ENCODE measurements around the gene LHPP.
A peak's percentile ranks its signal among the peaks of the same experiment; 100 is the strongest.
"Not testable (repeated sequence)": the region's sequence is repeated elsewhere in the genome, so short reads cannot be mapped to it uniquely, and the experiment has no call there.

The LHPP gene

GRCh38 chr10:124577651-124578050 lies 116.0 kb downstream of the LHPP start:
- H4K20me1 ChIP-seq, result 0 out of 22 replicates have a peak, but pooled peaks cover 0 to 10% (median 0%) of the 10 kb centered on the region in 11 experiments
- TF ChIP-seq Cebpa-rat (IDR thresholded peaks at IDR 0.05), result no peak
- H3K27ac ChIP-seq, result no peak overlapping the region
- H3K4me2 ChIP-seq, result peak overlapping the region in 1 of 11 experiments; percentile 38; a peak in 1 of 22 replicates
- no peaks in the 10 kb centered on the region for H3K36me3 ChIP-seq
- H3K4me3 ChIP-seq, result no peak overlapping the region
- H3K4me1 ChIP-seq, result peaks cover 0 to 27% (median 12%) of the 10 kb centered on the region in 10 experiments; a peak in 11 of 20 replicates
- H3K9ac ChIP-seq, result no peak overlapping the region
- peaks cover 0 to 17% (median 14%) of the 10 kb centered on the region in 11 experiments; a peak in 14 of 22 replicates for H3K9me3 ChIP-seq (replicated peaks in 1 of 11)
- H3K27me3 ChIP-seq, result no peaks in the 10 kb centered on the region

DNA sequence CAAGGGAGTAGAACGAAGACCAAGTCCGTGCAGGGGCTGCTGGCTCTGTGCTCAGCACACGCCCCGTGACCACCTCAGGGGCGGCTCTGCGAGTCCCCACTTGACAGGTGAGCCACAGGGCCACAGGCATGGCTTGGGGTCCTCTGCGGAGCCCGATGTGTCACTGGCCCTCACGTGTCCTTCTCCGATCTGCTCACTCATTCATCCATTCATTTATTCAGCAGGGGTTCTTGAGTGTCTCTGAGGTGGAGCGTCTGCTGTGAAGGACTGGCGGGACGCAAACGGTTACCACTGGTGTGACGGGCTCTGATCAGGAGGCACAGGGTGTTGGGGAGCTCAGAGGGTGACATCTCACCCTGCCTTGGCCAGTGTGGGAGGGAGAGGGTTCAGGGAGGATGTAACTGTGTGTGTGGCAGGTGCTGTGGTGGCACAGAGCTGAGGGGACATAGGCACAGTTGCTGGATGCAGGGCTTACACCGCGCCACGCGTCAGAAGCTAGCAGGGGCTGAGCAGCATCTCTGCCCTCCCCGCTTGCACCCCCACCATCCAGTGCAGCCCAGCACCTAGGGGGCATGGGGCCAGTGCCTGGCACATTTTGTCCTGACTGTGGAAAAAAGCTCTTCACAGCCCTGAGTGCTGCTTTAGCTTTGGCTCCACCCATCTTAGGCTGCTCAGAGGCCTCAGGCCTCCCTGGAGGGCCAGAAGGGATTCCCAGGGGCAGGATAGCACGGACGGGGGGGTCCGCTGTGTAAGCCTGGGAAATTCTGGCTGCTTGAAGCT lies 116.8 kb downstream of the LHPP start:
- H3K36me3 ChIP-seq, result no peaks in the 10 kb centered on the region
- H3K27me3 ChIP-seq, result no peaks in the 10 kb centered on the region
- peaks cover 0 to 24% (median 16%) of the 10 kb centered on the region in 11 experiments; a peak in 15 of 22 replicates for H3K9me3 ChIP-seq (replicated peaks in 1 of 11)
- 0 out of 22 replicates have a peak, but pooled peaks cover 0 to 10% (median 0%) of the 10 kb centered on the region in 11 experiments for H4K20me1 ChIP-seq
- H3K4me2 ChIP-seq, result peak overlapping the region in 7 of 11 experiments; percentile 9 to 57 (median 38); a peak in 11 of 22 replicates
- no peak overlapping the region for H3K27ac ChIP-seq
- H3K4me3 ChIP-seq, result no peak overlapping the region
- peaks cover 0 to 27% (median 11%) of the 10 kb centered on the region in 10 experiments; a peak in 10 of 20 replicates for H3K4me1 ChIP-seq
- H3K9ac ChIP-seq, result no peak overlapping the region
- no peak for TF ChIP-seq Cebpa-rat (IDR thresholded peaks at IDR 0.05)

DNA sequence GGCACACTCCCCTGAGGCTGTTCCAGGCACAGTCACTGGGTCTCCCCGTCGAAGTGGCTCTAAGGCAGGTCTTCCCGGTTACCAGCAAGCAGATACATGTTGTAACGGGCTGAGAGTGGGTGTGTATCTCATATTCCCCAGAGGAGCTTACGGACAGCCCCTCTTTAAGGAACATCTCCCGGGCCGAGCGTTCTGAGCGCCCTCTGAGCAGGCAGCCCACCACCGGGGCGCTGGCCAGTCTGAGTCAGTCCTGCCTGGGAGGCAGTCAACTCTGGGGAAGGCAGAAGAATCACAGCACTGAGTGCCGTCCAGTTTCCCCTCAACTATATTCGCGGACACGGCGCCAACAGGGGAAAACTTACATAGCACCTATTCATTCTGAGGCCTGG lies 117.4 kb downstream of the LHPP start:
- Histone ChIP-seq H4K20me1 (0 out of 22 replicates have a peak, but pooled peaks cover 0 to 10% (median 0%) of the 10 kb centered on the region in 11 experiments), H3K4me3 (no peak overlapping the region), H3K9ac (no peak overlapping the region), H3K27me3 (no peaks in the 10 kb centered on the region), H3K4me2 (peak overlapping the region in 7 of 11 experiments; percentile 9 to 57 (median 38); a peak in 11 of 22 replicates), H3K27ac (no peak overlapping the region), H3K9me3 (replicated peaks in 1 of 11) (peaks cover 0 to 29% (median 19%) of the 10 kb centered on the region in 11 experiments; a peak in 15 of 22 replicates), H3K4me1 (peaks cover 0 to 23% (median 11%) of the 10 kb centered on the region in 10 experiments; a peak in 10 of 20 replicates), H3K36me3 (no peaks in the 10 kb centered on the region)
- TF ChIP-seq Cebpa-rat (IDR thresholded peaks at IDR 0.05), result no peak

DNA sequence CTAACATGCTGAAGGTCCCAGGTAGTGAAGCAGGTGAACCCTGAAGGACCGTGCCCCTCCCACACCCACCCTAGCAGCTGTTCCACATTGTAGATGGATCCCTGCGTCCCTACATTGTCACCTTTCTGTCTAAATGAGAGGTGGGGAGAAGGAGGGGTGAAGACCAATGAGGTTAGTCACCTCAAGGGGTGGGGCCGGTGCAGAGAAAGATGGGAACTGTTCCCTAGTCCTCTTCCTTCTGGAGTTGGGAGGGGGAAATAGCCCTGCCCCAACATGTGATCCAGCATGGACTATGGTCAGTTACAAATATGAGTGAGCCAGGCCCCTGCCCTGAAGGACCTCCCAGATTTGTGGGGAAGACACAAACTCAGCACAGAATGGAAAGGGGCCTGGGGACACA lies 124.5 kb downstream of the LHPP start:
- no peak for TF ChIP-seq Cebpa-rat (IDR thresholded peaks at IDR 0.05)
- Histone ChIP-seq H3K27ac (no peak overlapping the region), H3K4me1 (peaks cover 19 to 36% (median 29%) of the 10 kb centered on the region in 10 experiments)

DNA sequence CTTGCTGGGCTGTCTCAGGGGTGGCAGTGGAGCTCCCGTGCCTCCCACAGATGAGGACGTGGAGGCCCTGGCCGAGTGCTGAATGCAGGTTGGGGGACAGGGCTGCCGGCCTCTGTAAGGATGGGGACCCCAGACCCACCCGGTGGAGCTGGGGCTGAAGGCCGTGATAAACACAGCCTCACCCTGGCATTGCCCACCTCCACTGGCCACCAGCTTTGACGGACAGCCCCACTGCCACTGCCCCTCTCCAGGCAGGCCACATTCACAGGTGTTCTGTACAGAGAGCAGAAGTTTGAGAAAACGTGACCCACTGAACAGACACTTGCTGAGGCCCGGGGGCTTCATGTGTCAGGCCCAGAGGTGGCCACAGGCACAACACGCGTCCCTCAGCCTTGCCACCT lies 126.2 kb downstream of the LHPP start:
- no peaks in the 10 kb centered on the region for H3K27me3 ChIP-seq
- H3K4me2 ChIP-seq, result peak overlapping the region in 9 of 11 experiments; percentile 76 to 90 (median 83); a peak in 13 of 22 replicates
- H3K36me3 ChIP-seq, result no peaks in the 10 kb centered on the region
- peaks cover 5 to 31% (median 21%) of the 10 kb centered on the region in 11 experiments; a peak in 20 of 22 replicates for H3K9me3 ChIP-seq (replicated peaks in 1 of 11)
- TF ChIP-seq Cebpa-rat (IDR thresholded peaks at IDR 0.05), result no peak
- no peak overlapping the region for H3K9ac ChIP-seq
- no peak overlapping the region for H3K27ac ChIP-seq
- H3K4me3 ChIP-seq, result no peak overlapping the region
- peaks cover 0 to 9% (median 0%) of the 10 kb centered on the region in 11 experiments; a peak in 2 of 22 replicates for H4K20me1 ChIP-seq
- peaks cover 19 to 36% (median 29%) of the 10 kb centered on the region in 10 experiments for H3K4me1 ChIP-seq

More for the DNA sequence above, 124.5 kb downstream of the LHPP start:
- Histone ChIP-seq H3K9me3 (replicated peaks in 1 of 11) (peaks cover 0 to 18% (median 8%) of the 10 kb centered on the region in 11 experiments; a peak in 14 of 22 replicates), H3K27me3 (no peaks in the 10 kb centered on the region), H3K4me3 (no peak overlapping the region), H4K20me1 (peaks cover 0 to 9% (median 0%) of the 10 kb centered on the region in 11 experiments; a peak in 2 of 22 replicates), H3K9ac (no peak overlapping the region), H3K36me3 (no peaks in the 10 kb centered on the region), H3K4me2 (peak overlapping the region in 9 of 11 experiments; percentile 3 to 50 (median 23); a peak in 12 of 22 replicates)

- Histone ChIP-seq H3K4me1 (peaks cover 19 to 36% (median 29%) of the 10 kb centered on the region in 10 experiments), H3K9ac (peak overlapping the region in 2 of 11 experiments; percentile 3 to 50; a peak in 2 of 22 replicates), H3K4me2 (peak overlapping the region; percentile 61 to 90 (median 82)), H3K9me3 (replicated peaks in 1 of 11) (peaks cover 5 to 33% (median 17%) of the 10 kb centered on the region in 11 experiments; a peak in 20 of 22 replicates)
- H3K4me3 ChIP-seq, H4K20me1 ChIP-seq, H3K36me3 ChIP-seq, H3K27ac ChIP-seq, H3K27me3 ChIP-seq: not testable (repeated sequence)
Measured at GRCh38 chr10:124588341-124588735, 126.7 kb downstream of the LHPP start.

GRCh38 chr10:124588736-124589490 lies 127.3 kb downstream of the LHPP start:
- no peak overlapping the region for H3K4me3 ChIP-seq
- peak overlapping the region; percentile 61 to 90 (median 82) for H3K4me2 ChIP-seq
- no peak for TF ChIP-seq Cebpa-rat (IDR thresholded peaks at IDR 0.05)
- peaks cover 19 to 36% (median 29%) of the 10 kb centered on the region in 10 experiments for H3K4me1 ChIP-seq
- no peak overlapping the region for H3K27ac ChIP-seq
- no peaks in the 10 kb centered on the region for H3K36me3 ChIP-seq
- H4K20me1 ChIP-seq, result peaks cover 0 to 9% (median 0%) of the 10 kb centered on the region in 11 experiments; a peak in 2 of 22 replicates
- no peaks in the 10 kb centered on the region for H3K27me3 ChIP-seq
- peaks cover 5 to 32% (median 17%) of the 10 kb centered on the region in 11 experiments; a peak in 20 of 22 replicates for H3K9me3 ChIP-seq (replicated peaks in 1 of 11)
- H3K9ac ChIP-seq, result peak overlapping the region in 2 of 11 experiments; percentile 3 to 50; a peak in 2 of 22 replicates

GRCh38 chr10:124589491-124590041 lies 127.9 kb downstream of the LHPP start:
- no peak for TF ChIP-seq Cebpa-rat (IDR thresholded peaks at IDR 0.05)
- Histone ChIP-seq H3K27ac (no peak overlapping the region), H3K4me3 (no peak overlapping the region), H3K4me1 (peaks cover 19 to 38% (median 29%) of the 10 kb centered on the region in 10 experiments), H3K27me3 (no peaks in the 10 kb centered on the region), H3K36me3 (no peaks in the 10 kb centered on the region), H3K9me3 (replicated peaks in 1 of 11) (peaks cover 5 to 32% (median 17%) of the 10 kb centered on the region in 11 experiments; a peak in 20 of 22 replicates), H3K9ac (0 out of 22 replicates have a peak overlapping the region, but pooled peaks of 1 of the 11 experiments have one; percentile 50), H4K20me1 (peaks cover 0 to 9% (median 0%) of the 10 kb centered on the region in 11 experiments; a peak in 2 of 22 replicates), H3K4me2 (peak overlapping the region; percentile 61 to 90 (median 82); a peak in 21 of 22 replicates)

Data from BLaER1 treated with 17β-estradiol and CSF1 and Interleukin-3, amounts not matched to agents 10 nM and 100 nM (cell line).